ENCODE results near the gene SLC10A4.

SLC10A4 gene

GRCh38 chr4:48490012-48490679, 7.0 kb downstream of the SLC10A4 start, which contains the start of gene ZAR1:
Gene ZAR1 (plus strand): TSS chr4:48490252. CDS start chr4:48490292, 40 bp downstream.
- peak; percentile 38 for DNase-seq (ENCODE audit: low read depth, low spot score)

- DNase-seq (ENCODE audit: low read depth, low spot score) = peak; percentile 21
Observed at GRCh38 chr4:48490680-48491513, 7.8 kb downstream of the SLC10A4 start.

GRCh38 chr4:48491514-48492176, 8.5 kb downstream of the SLC10A4 start:
- peak; percentile 47 for DNase-seq (ENCODE audit: low read depth, low spot score)

- DNase-seq (ENCODE audit: low read depth, low spot score) = no peak
Observed at GRCh38 chr4:48493452-48494100, 10.4 kb downstream of the SLC10A4 start.

DNA sequence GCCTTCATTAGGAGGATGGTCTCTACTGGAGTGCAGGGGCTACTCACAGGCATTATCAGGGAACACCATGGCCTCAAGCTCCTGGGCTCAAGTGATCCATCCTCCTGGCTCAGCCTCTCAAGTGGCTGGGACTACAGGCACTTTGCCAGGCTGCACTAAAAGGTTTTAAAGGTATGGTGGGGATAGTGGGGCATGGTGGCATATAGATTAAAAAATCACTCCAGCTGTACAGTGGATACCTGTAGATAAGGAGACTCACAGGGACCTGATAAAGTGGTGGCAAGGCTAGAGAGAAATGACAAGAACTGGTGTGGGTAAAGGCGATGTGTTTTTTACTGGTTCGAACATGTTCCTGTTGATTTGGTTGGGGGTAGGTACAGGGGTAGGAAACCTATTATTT, 12.8 kb downstream of the SLC10A4 start:
- DNase-seq (ENCODE audit: low read depth, low spot score) = no peak

- DNase-seq (ENCODE audit: low read depth, low spot score) = no peak
Observed at GRCh38 chr4:48498895-48499294, 15.8 kb downstream of the SLC10A4 start.

- DNase-seq (ENCODE audit: low read depth, low spot score) = no peak
Observed at GRCh38 chr4:48499551-48500066, 16.5 kb downstream of the SLC10A4 start.

- DNase-seq (ENCODE audit: low read depth, low spot score) = no peak
Observed at GRCh38 chr4:48503233-48504025, 20.3 kb downstream of the SLC10A4 start.

GRCh38 chr4:48504026-48504330, 20.8 kb downstream of the SLC10A4 start:
- no peak for DNase-seq (ENCODE audit: low read depth, low spot score)

DNA sequence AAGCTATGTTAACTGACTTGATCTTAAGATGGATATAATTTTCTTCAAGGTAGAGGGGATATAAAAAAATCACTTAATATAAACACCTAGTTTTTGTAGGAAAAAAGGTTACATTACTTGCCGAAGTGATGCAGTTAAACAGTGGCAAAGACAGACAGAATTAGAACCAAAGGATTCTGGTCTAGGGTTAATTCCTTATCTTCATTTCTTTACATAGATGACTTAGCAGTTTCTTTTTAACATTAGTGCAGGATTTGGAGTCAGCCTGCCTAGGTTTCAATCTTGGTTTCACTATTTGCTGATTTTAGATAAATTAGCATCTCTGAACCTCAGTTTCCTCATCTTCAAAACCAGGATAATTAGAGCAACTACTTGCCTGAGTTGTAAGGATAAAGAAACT, 21.2 kb downstream of the SLC10A4 start:
- no peak for DNase-seq (ENCODE audit: low read depth, low spot score)

GRCh38 chr4:48506716-48507115, 23.6 kb downstream of the SLC10A4 start:
- DNase-seq (ENCODE audit: low read depth, low spot score) = no peak

DNA sequence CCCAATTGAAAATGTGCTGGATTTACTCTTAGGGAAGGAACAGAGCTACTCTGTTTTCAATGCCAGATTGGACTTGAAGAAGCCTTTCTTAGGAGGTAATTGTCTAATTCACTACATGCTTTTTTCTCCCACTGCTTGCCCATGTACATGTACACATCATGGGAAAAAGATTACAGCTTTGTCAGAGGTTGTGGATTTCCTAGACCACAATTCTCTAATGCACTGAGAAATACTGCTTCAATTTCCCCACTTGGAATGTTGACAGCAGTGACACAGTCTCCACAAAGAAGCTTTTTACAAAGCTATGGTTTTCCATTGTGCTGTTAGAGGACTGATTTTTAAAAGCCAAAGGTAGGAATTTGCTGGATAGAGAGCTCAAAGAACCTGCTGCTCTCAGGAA, 26.4 kb downstream of the SLC10A4 start:
- no peak for DNase-seq (ENCODE audit: low read depth, low spot score)

- DNase-seq (ENCODE audit: low read depth, low spot score) = no peak
Observed at GRCh38 chr4:48518143-48518542, 35.0 kb downstream of the SLC10A4 start.

- no peak for DNase-seq (ENCODE audit: low read depth, low spot score)
Observed at GRCh38 chr4:48526406-48526805, 43.3 kb downstream of the SLC10A4 start.

GRCh38 chr4:48538358-48538757, 55.2 kb downstream of the SLC10A4 start:
- DNase-seq (ENCODE audit: low read depth, low spot score) = no peak

Data from ELF-1 (cell line).